ENCODE measurements around the gene TMEM239.

- TF ChIP-seq CTCF (IDR thresholded peaks at IDR 0.05) (no peak), EP300 (IDR thresholded peaks at IDR 0.05) (no peak), POLR2A (IDR thresholded peaks at IDR 0.05) (no peak)
Observed at GRCh38 chr20:2771631-2772080, 44.5 kb upstream of the TMEM239 start.
